H9 (cell line): ENCODE measurements around the gene CTRB2. TPM values are rescaled to one million over a fixed set of nuclear protein-coding genes. Genes with fewer than 3 reads are reported as not detected.

ENCODE experiments used
- DNase-seq: peaks from one replicate; pipeline ENCODE4 v3.0.0-alpha.2; 2017
- H2AFZ ChIP-seq: one replicate; pipeline ENCODE4 v1.6.1; 2013; ENCODE audit warnings: mild to moderate bottlenecking, low read length, control low read depth, moderate library complexity
- H2AK5ac ChIP-seq: 2 replicates; pipeline ENCODE4 v1.6.1; 2013; ENCODE audit warnings: low read length, control low read depth, mixed read lengths; ENCODE audit not compliant: insufficient read length
- H2BK120ac ChIP-seq: one replicate; pipeline ENCODE4 v1.6.1; 2013; ENCODE audit warnings: low read depth, mild to moderate bottlenecking, low read length, control low read depth, inconsistent platforms; ENCODE audit not compliant: poor library complexity, severe bottlenecking
- H2BK12ac ChIP-seq: 2 replicates; pipeline ENCODE4 v1.6.1; 2013; ENCODE audit warnings: low read length, control low read depth, mixed read lengths, low read depth; ENCODE audit not compliant: insufficient read length
- H2BK15ac ChIP-seq: 2 replicates; pipeline ENCODE4 v1.6.1; 2013; ENCODE audit warnings: low read depth, low read length, control low read depth
- H2BK20ac ChIP-seq: one replicate; pipeline ENCODE4 v1.6.1; 2013; ENCODE audit warnings: low read depth, mild to moderate bottlenecking, low read length, control low read depth, inconsistent platforms; ENCODE audit not compliant: poor library complexity, severe bottlenecking
- H2BK5ac ChIP-seq: 2 replicates; pipeline ENCODE4 v1.6.1; 2013; ENCODE audit warnings: low read length, control low read depth, mixed read lengths; ENCODE audit not compliant: insufficient read length
- H3K14ac ChIP-seq: 2 replicates; pipeline ENCODE4 v1.6.1; 2013; ENCODE audit warnings: low read length, control low read depth; ENCODE audit not compliant: insufficient read depth
- H3K18ac ChIP-seq: 2 replicates; pipeline ENCODE4 v1.6.1; 2013; ENCODE audit warnings: low read depth, mild to moderate bottlenecking, mixed read lengths, low read length, control low read depth; ENCODE audit not compliant: insufficient read length
- H3K23ac ChIP-seq: 2 replicates; pipeline ENCODE4 v1.6.1; 2013; ENCODE audit warnings: low read length, control low read depth, mixed read lengths, low read depth; ENCODE audit not compliant: insufficient read length
- H3K23me2 ChIP-seq: 2 replicates; pipeline ENCODE4 v1.6.1; 2013; ENCODE audit warnings: low read depth, mild to moderate bottlenecking, mixed read lengths, low read length, control low read depth; ENCODE audit not compliant: insufficient read length, poor library complexity, severe bottlenecking
- H3K27ac ChIP-seq: 2 replicates; pipeline ENCODE4 v1.5.1; 2013; ENCODE audit warnings: low read length, control low read depth, mixed read lengths, low read depth; ENCODE audit not compliant: insufficient read length
- H3K27me3 ChIP-seq: 2 replicates; pipeline ENCODE4 v1.6.1; 2013; ENCODE audit warnings: low read length, control low read depth, inconsistent platforms; ENCODE audit not compliant: insufficient read depth
- H3K4ac ChIP-seq: 2 replicates; pipeline ENCODE4 v1.6.1; 2013; ENCODE audit warnings: low read depth, mild to moderate bottlenecking, control low read depth, inconsistent platforms, low read length, moderate library complexity
- H3K4me1 ChIP-seq: 2 replicates; pipeline ENCODE4 v1.6.1; 2013; ENCODE audit warnings: low read length, control low read depth, inconsistent platforms; ENCODE audit not compliant: insufficient read depth
- H3K4me2 ChIP-seq: 2 replicates; pipeline ENCODE4 v1.6.1; 2013; ENCODE audit warnings: low read length, control low read depth, mixed read lengths; ENCODE audit not compliant: insufficient read length, insufficient read depth
- H3K56ac ChIP-seq: 2 replicates; pipeline ENCODE4 v1.6.1; 2013; ENCODE audit warnings: low read depth, mild to moderate bottlenecking, mixed read lengths, low read length, control low read depth; ENCODE audit not compliant: insufficient read length
- H3K79me1 ChIP-seq: 2 replicates; pipeline ENCODE4 v1.6.1; 2013; ENCODE audit warnings: low read depth, mild to moderate bottlenecking, moderate library complexity, low read length, control low read depth, inconsistent platforms; ENCODE audit not compliant: insufficient read depth, poor library complexity, severe bottlenecking
- H3K79me2 ChIP-seq: 2 replicates; pipeline ENCODE4 v1.6.1; 2013; ENCODE audit warnings: low read length, control low read depth, inconsistent platforms; ENCODE audit not compliant: insufficient read depth
- H3K9ac ChIP-seq: 2 replicates; pipeline ENCODE4 v1.6.1; 2013; ENCODE audit warnings: low read length, control low read depth, mixed read lengths; ENCODE audit not compliant: insufficient read length; ENCODE audit errors: extremely low read depth
- H3K9me3 ChIP-seq: one replicate; pipeline ENCODE4 v1.6.1; 2013; ENCODE audit warnings: low read depth, low read length, inconsistent platforms; ENCODE audit not compliant: control insufficient read depth
- H3T11ph ChIP-seq: one replicate; pipeline ENCODE4 v1.6.1; 2013; ENCODE audit warnings: mild to moderate bottlenecking, low read length, control low read depth, inconsistent platforms
- H4K20me1 ChIP-seq: one replicate; pipeline ENCODE4 v1.6.1; 2013; ENCODE audit not compliant: control insufficient read depth, insufficient read length, insufficient read depth
- H4K5ac ChIP-seq: 2 replicates; pipeline ENCODE4 v1.6.1; 2013; ENCODE audit warnings: low read depth, mild to moderate bottlenecking, mixed read lengths, low read length, control low read depth; ENCODE audit not compliant: insufficient read length
- H4K8ac ChIP-seq: replicated peaks from 2 replicates; pipeline ENCODE4 v1.6.1; 2013; ENCODE audit warnings: low read length, control low read depth, mixed read lengths, low read depth; ENCODE audit not compliant: insufficient read length
- H4K91ac ChIP-seq: 2 replicates; pipeline ENCODE4 v1.6.1; 2013; ENCODE audit warnings: low read depth, mild to moderate bottlenecking, moderate library complexity, mixed read lengths, low read length, control low read depth; ENCODE audit not compliant: insufficient read length
- H3K27ac Mint-ChIP-seq, 3 experiments: 2 replicates in 2 of 3; 3 replicates in 1 of 3; pipeline ENCODE4 v1.8.0; 2020 to 2021; ENCODE audit warnings: mixed read lengths in 3 of 3, mild to moderate bottlenecking in 1 of 3, moderate library complexity in 1 of 3
- H3K27me3 Mint-ChIP-seq: 2 replicates; pipeline ENCODE4 v1.8.0; 2021; ENCODE audit warnings: low read depth, mild to moderate bottlenecking, moderate library complexity, mixed read lengths
- H3K36me3 Mint-ChIP-seq, 3 experiments: 2 replicates in 2 of 3; 3 replicates in 1 of 3; pipeline ENCODE4 v1.8.0; 2020 to 2021; ENCODE audit warnings: low read depth in 3 of 3, mixed read lengths in 3 of 3; ENCODE audit not compliant: insufficient read depth in 1 of 3
- H3K4me1 Mint-ChIP-seq, 2 experiments: 2 replicates each; pipeline ENCODE4 v1.8.0; 2020; ENCODE audit warnings: mixed read lengths in 2 of 2
- H3K4me3 Mint-ChIP-seq, 2 experiments: 2 replicates in 1 of 2; 3 replicates in 1 of 2; pipeline ENCODE4 v1.8.0; 2020 to 2021; ENCODE audit warnings: mild to moderate bottlenecking in 2 of 2, mixed read lengths in 2 of 2, moderate library complexity in 1 of 2
- H3K9me3 Mint-ChIP-seq, 2 experiments: 2 replicates in 1 of 2; 3 replicates in 1 of 2; pipeline ENCODE4 v1.8.0; 2020; ENCODE audit warnings: mild to moderate bottlenecking in 2 of 2, mixed read lengths in 2 of 2, moderate library complexity in 1 of 2
- CTCF ChIP-seq: fragments of 200-600 bp; sonication (generic); conservative IDR thresholded peaks from 3 replicates; pipeline ENCODE4 v1.8.0; 2021; ENCODE audit warnings: antibody characterized with exemption, mild to moderate bottlenecking
- WGBS: extraction: QIAGEN DNeasy Blood & Tissue Kit; methylation state at CpG from one replicate; pipeline ENCODE4 v1.1.7; 2013; ENCODE audit warnings: missing lambda C conversion rate, low lambda C conversion rate, mixed read lengths; ENCODE audit not compliant: insufficient read length; ENCODE audit errors: extremely low coverage; 5-methylcytosine and 5-hydroxymethylcytosine counted together
- total RNA-seq: library from RNA; stranded (reverse); gene quantifications from 2 replicates; pipeline ENCODE4 v1.2.1, GENCODE V29; 2021

CTRB2 gene
- total RNA-seq, 1 experiment from 2014 or later: not detected

GRCh38 chr16:75216576-75216975 is 9.6 kb upstream of the CTRB2 start:
- H3K36me3 Mint-ChIP-seq: no peaks in the 10 kb centered on the region
- Histone ChIP-seq H3K9ac (no peak overlapping the region), H3K27ac (no peak overlapping the region), H3K9me3 (no peaks in the 10 kb centered on the region), H3K4ac (no peak overlapping the region), H2AK5ac (no peak overlapping the region), H3T11ph (no peak overlapping the region), H2BK15ac (no peak overlapping the region), H4K91ac (no peak overlapping the region), H4K8ac (no peak overlapping the region), H3K27me3 (no peaks in the 10 kb centered on the region), H2BK20ac (no peak overlapping the region), H3K23me2 (no peaks in the 10 kb centered on the region), H3K14ac (no peak overlapping the region), H3K79me1 (no peaks in the 10 kb centered on the region), H2BK12ac (no peak overlapping the region), H2BK120ac (no peak overlapping the region), H3K79me2 (no peaks in the 10 kb centered on the region), H4K20me1 (no peaks in the 10 kb centered on the region), H3K18ac (no peak overlapping the region), H2BK5ac (no peak overlapping the region), H3K4me1 (no peaks in the 10 kb centered on the region), H3K4me2 (no peak overlapping the region), H3K56ac (no peak overlapping the region), H2AFZ (no peak overlapping the region), H3K23ac (no peak overlapping the region), H4K5ac (no peak overlapping the region)
- no peaks in the 10 kb centered on the region for H3K9me3 Mint-ChIP-seq
- H3K4me1 Mint-ChIP-seq: peaks cover 7 to 18% of the 10 kb centered on the region in 2 experiments
- WGBS: no CpG with 5 or more reads among the region's 7 CpGs
- H3K27me3 Mint-ChIP-seq: no peaks in the 10 kb centered on the region; the same call in 1 of the 2 replicates
- H3K27ac Mint-ChIP-seq: no peak overlapping the region
- no peak for TF ChIP-seq CTCF
- no peak overlapping the region for H3K4me3 Mint-ChIP-seq
- DNase-seq: no peak
